SK-N-DZ (cell line): ENCODE data around the gene OLFM2.
A peak's percentile ranks its signal among the peaks of the same experiment; 100 is the strongest.
"Not testable (repeated sequence)": the region's sequence is repeated elsewhere in the genome, so short reads cannot be mapped to it uniquely, and the experiment has no call there.

ENCODE experiments used
- DNase-seq: peaks from one replicate; pipeline ENCODE4 v3.0.0-alpha.2; 2015; ENCODE audit warnings: low spot score
- small RNA-seq, 2 experiments: library from RNA; depleted of rRNA; stranded (forward); fragments of <200 nt; gene quantifications; one replicate each; pipeline ENCODE3, GENCODE V24; 2014

OLFM2 gene

GRCh38 chr19:9834726-9835506, 101.4 kb downstream of the OLFM2 start, which contains the start of gene PIN1:
PIN1 (plus strand) TSS chr19:9835318; CDS start chr19:9835345, 27 bp downstream.
- DNase-seq = peak; percentile 98

GRCh38 chr19:9834307-9834725, 102.0 kb downstream of the OLFM2 start:
- no peak for DNase-seq

GRCh38 chr19:9828551-9829063, 107.7 kb downstream of the OLFM2 start:
- DNase-seq = no peak

GRCh38 chr19:9827289-9828238, 108.8 kb downstream of the OLFM2 start, which contains the start of gene UBL5:
UBL5 (plus strand) TSS chr19:9827918; CDS start chr19:9828338, 420 bp downstream.
- DNase-seq = peak; percentile 88

DNA sequence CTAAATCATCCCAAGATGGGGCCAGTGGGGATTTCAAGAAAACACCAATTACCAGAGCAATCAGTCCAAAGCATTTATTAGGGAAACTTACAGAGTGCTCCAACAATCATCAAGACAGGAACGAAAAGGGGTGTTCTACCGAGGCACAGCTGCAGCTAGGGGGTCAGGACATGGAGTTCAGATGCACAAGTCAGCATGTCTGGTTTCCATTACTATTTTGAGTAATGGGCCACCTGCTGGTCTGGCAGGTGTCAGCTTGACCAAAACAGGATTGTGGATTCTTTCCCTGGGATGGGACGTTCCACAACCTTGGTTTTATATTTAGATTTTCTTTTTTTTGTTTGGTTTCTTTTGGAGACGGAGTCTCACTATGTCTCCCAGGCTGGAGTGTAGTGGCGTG, 112.5 kb downstream of the OLFM2 start:
- DNase-seq = no peak

GRCh38 chr19:9820034-9820433, 116.3 kb downstream of the OLFM2 start:
- not testable (repeated sequence) for DNase-seq

- DNase-seq = no peak
Measured at GRCh38 chr19:9819596-9819909, 116.8 kb downstream of the OLFM2 start.

- peak; percentile 99 for DNase-seq
Measured at GRCh38 chr19:9818734-9819595, 117.3 kb downstream of the OLFM2 start, which contains the start of gene FBXL12. FBXL12 (minus strand) TSS chr19:9819079; CDS start chr19:9818813, 266 bp downstream.

- DNase-seq = no peak
Measured at GRCh38 chr19:9818175-9818733, 118.1 kb downstream of the OLFM2 start.

DNA sequence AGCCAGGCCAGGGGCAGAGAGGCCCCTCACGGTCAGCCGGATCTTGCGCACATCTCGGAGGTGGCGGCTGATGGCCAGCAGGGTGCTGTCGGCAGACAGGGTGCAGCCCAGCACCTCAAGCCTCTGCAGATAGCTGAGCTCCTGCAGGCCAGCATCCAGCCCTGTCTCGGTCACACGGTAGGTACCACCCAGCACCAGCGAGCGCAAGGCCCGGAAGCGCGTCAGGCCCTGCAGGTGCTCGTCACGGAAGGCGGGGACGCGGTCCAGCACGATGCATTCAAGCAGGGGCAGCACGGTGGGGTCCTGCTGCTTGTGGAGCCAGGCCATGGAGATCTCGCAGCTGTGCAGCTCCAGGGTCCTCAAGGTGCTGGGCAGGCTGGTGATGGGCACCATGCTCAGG, 125.2 kb downstream of the OLFM2 start:
- no peak for DNase-seq

- no peak for DNase-seq
Measured at GRCh38 chr19:9808855-9809824, 127.2 kb downstream of the OLFM2 start.

DNA sequence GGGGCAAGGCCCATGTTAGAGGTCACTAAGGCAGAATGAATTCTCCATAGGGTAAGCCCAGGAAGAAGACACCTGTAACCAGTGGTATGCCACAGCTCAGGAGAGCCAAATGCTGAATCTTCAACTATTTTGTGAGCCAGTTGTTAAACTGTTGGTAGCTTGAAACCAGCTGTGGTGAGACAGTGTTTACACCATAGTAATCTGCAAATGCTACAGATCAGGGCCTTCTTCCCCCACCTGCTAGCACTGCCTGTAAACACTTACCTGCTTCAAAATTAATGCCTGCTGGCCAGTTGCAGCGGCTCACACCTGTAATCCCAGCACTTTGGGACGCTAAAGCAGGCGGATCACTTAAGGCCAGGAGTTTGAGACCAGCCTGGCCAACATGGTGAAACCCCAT, 129.5 kb downstream of the OLFM2 start:
- DNase-seq = no peak

Small RNA genes lying within 50 kb of the gene (small RNA-seq; reads per million reads assigned to genes)
- 0.03 to 0.04 reads per million in 2 experiments for gene RF00156
